OCI-LY7 (cell line): ENCODE results near the gene TPM4. TPM values are rescaled to one million over a fixed set of nuclear protein-coding genes. Genes with fewer than 3 reads are reported as not detected.
A peak's percentile ranks its signal among the peaks of the same experiment; 100 is the strongest.

Source experiments
- BruUV-seq: library from RNA; stranded (reverse); fragments of 400-500 nt; replicated peaks from 2 replicates; lab custom pipeline; 2021; lab: Mats Ljungman, UMichigan
- CTCF ChIA-PET: fragments of 300-600 bp; sonication (Branson Sonifier 250); formaldehyde crosslinking; loops from one replicate; lab custom pipeline; 2022; ENCODE audit warnings: antibody characterized with exemption; ENCODE audit not compliant: unreplicated experiment; lab: Charles Lee
- POLR2A ChIA-PET: fragments of 300-600 bp; sonication (Branson Sonifier 250); formaldehyde crosslinking; loops from one replicate; lab custom pipeline; 2022; ENCODE audit warnings: antibody characterized with exemption; lab: Charles Lee
- DNase-seq: peaks from one replicate; pipeline ENCODE4 v3.0.0-alpha.2; 2015; ENCODE audit warnings: low spot score
- H2AFZ ChIP-seq: fragments of 200-600 bp; sonication (generic), shearing (Covaris generic); 2 replicates; pipeline ENCODE4 v1.6.1; 2014; ENCODE audit warnings: mild to moderate bottlenecking, antibody characterized with exemption, low read length, moderate library complexity
- H3K27ac ChIP-seq: fragments of 200-600 bp; sonication (generic); 2 replicates; pipeline ENCODE4 v1.5.1; 2014; ENCODE audit warnings: mixed run types, low read depth, mild to moderate bottlenecking, moderate library complexity, low read length, inconsistent platforms; ENCODE audit not compliant: poor library complexity, severe bottlenecking
- H3K36me3 ChIP-seq: fragments of 200-600 bp; sonication (generic); 2 replicates; pipeline ENCODE4 v1.6.1; 2014; ENCODE audit warnings: mild to moderate bottlenecking, antibody characterized with exemption, low read length, moderate library complexity, mixed read lengths; ENCODE audit not compliant: insufficient read depth
- H3K4me1 ChIP-seq: fragments of 200-600 bp; sonication (generic); 2 replicates; pipeline ENCODE4 v1.5.1; 2014; ENCODE audit warnings: mild to moderate bottlenecking, low read length; ENCODE audit not compliant: insufficient read depth, poor library complexity, severe bottlenecking
- H3K4me2 ChIP-seq: fragments of 200-600 bp; sonication (generic); 2 replicates; pipeline ENCODE4 v1.6.1; 2014; ENCODE audit warnings: mild to moderate bottlenecking, low read length
- H3K4me3 ChIP-seq: fragments of 200-600 bp; sonication (generic); 2 replicates; pipeline ENCODE4 v1.5.1; 2014; ENCODE audit warnings: mild to moderate bottlenecking, low read depth, low read length; ENCODE audit not compliant: poor library complexity, severe bottlenecking
- H3K79me2 ChIP-seq: fragments of 200-600 bp; sonication (generic); 2 replicates; pipeline ENCODE4 v1.6.1; 2016; ENCODE audit warnings: low read depth, mild to moderate bottlenecking, low read length, moderate library complexity, mixed read lengths; ENCODE audit not compliant: insufficient read depth
- H3K9me2 ChIP-seq: fragments of 200-600 bp; sonication (generic); 2 replicates; pipeline ENCODE4 v1.6.1; 2016; ENCODE audit warnings: mild to moderate bottlenecking, low read length, mixed read lengths; ENCODE audit not compliant: insufficient read depth
- H3K9me3 ChIP-seq: fragments of 200-600 bp; sonication (generic); 2 replicates; pipeline ENCODE4 v1.6.1; 2014; ENCODE audit warnings: mild to moderate bottlenecking, mixed run types, low read length, mixed read lengths
- H4K20me1 ChIP-seq: fragments of 200-600 bp; sonication (generic); 2 replicates; pipeline ENCODE4 v1.6.1; 2014; ENCODE audit warnings: mild to moderate bottlenecking, antibody characterized with exemption, low read length, moderate library complexity, mixed read lengths; ENCODE audit not compliant: insufficient read depth
- EZH2phosphoT487 ChIP-seq: fragments of 200-600 bp; sonication (generic); IDR thresholded peaks from 2 replicates; pipeline ENCODE4 v1.6.1; 2018; ENCODE audit warnings: low read depth, borderline replicate concordance, mild to moderate bottlenecking, mixed run types, antibody characterized with exemption, low read length, moderate library complexity, mixed read lengths
- intact Hi-C: fragments of 100-400 bp; cut with micrococcal nuclease; formaldehyde crosslinking; loops from one replicate; pipeline ENCODE4 v1.10.0; 2022; ENCODE audit not compliant: unreplicated experiment
- total RNA-seq, 2 experiments: library from RNA; depleted of rRNA in 1 of 2; stranded (reverse); fragments of >200 nt in 1 of 2; shearing (Covaris generic) in 1 of 2; gene quantifications; 2 replicates each; pipeline ENCODE4 v1.2.3, GENCODE V29; 2014 to 2022
- TF ChIP-seq, protein P1 (sequence below): fragments of 200-600 bp; sonication (generic); conservative IDR thresholded peaks from 2 replicates; pipeline ENCODE4 v1.5.1; 2014; ENCODE audit warnings: mild to moderate bottlenecking, antibody characterized with exemption, low read length, moderate library complexity, mixed read lengths

The TPM4 gene
- total RNA-seq, 2 experiments from 2014 or later, result 98.1 to 111 TPM

DNA sequence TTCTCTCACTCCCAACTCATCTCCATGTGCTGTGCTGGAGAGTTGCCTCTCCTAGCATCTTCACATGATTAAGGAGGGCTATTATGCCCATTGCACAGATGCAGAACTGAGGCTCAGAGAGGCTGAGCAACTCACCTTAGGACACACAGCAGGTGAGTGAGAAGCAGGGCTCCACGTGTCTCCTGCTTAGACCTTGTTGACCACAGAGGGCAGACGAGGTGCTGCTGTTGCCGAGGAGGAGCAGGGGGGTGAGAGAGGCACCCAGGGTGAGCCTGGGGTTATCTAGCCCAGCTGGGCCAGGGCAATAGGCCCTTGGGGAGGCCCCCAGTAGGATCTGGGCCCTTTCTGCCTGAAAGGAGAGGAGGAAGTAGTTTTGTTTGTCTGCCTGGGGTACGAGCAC, 64.7 kb downstream of the TPM4 start:
- peaks cover 53% of the 10 kb centered on the region for H3K4me1 ChIP-seq
- POLR2A ChIA-PET, result interaction anchor here (1.0 kb wide), 1 partner anchor 24 kb away, joined by 5 read pairs; no protein-coding TSS in a partner anchor
- peak; percentile 82 for DNase-seq
- CTCF ChIA-PET, result no interaction called here
- TF ChIP-seq, protein P1, sequence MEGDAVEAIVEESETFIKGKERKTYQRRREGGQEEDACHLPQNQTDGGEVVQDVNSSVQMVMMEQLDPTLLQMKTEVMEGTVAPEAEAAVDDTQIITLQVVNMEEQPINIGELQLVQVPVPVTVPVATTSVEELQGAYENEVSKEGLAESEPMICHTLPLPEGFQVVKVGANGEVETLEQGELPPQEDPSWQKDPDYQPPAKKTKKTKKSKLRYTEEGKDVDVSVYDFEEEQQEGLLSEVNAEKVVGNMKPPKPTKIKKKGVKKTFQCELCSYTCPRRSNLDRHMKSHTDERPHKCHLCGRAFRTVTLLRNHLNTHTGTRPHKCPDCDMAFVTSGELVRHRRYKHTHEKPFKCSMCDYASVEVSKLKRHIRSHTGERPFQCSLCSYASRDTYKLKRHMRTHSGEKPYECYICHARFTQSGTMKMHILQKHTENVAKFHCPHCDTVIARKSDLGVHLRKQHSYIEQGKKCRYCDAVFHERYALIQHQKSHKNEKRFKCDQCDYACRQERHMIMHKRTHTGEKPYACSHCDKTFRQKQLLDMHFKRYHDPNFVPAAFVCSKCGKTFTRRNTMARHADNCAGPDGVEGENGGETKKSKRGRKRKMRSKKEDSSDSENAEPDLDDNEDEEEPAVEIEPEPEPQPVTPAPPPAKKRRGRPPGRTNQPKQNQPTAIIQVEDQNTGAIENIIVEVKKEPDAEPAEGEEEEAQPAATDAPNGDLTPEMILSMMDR, result peak; percentile 53
- TF ChIP-seq EZH2phosphoT487, result no peak
- H3K36me3 ChIP-seq, result peaks cover 2% of the 10 kb centered on the region
- H3K9me2 ChIP-seq, result no peaks in the 10 kb centered on the region
- H3K9me3 ChIP-seq, result no peaks in the 10 kb centered on the region
- H2AFZ ChIP-seq, result no peak overlapping the region; the same call in 1 of the 2 replicates
- H3K27ac ChIP-seq, result peak overlapping the region; percentile 49
- peaks cover 23% of the 10 kb centered on the region for H3K79me2 ChIP-seq
- peak overlapping the region; percentile 24 for H3K4me2 ChIP-seq
- no peak overlapping the region for H3K4me3 ChIP-seq
- H4K20me1 ChIP-seq, result no peaks in the 10 kb centered on the region
- no TSS peak for BruUV-seq
- intact Hi-C loops, result loop anchor here (2.0 kb wide), 1 partner anchor 42 kb away; no protein-coding TSS in a partner anchor

DNA sequence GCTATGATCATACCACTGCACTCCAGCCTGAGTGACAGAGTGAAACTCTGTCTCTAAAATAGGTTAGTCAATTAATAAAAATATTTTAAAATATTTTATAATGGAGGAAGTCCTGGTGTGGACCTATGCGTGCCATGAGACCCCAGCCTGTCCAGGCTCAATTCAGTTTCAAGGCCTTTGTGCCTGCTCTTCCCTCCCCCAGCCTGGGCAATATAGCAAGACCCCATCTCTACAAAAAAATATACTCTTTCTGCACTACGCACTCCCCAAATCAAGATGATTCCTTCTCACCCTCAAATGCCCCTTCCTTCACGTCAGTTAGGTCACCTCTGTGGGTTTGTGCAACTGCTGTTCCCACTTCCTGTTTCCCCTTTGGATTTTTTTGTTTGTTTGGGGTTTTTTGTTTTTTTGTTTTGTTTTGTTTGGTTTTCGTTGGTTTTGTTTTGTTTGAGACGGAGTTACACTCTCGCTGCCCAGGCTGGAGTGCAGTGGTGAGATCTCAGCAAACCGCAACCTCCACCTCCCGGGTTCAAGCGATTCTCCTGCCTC, 65.8 kb downstream of the TPM4 start:
- CTCF ChIA-PET, result no interaction called here
- TF ChIP-seq, protein P1, result no peak
- no peak for TF ChIP-seq EZH2phosphoT487

More for the DNA sequence above, 65.8 kb downstream of the TPM4 start:
- Histone ChIP-seq H4K20me1 (no peaks in the 10 kb centered on the region), H3K79me2 (peaks cover 34% of the 10 kb centered on the region), H3K4me1 (peaks cover 59% of the 10 kb centered on the region), H3K27ac (peak overlapping the region; percentile 81), H3K4me3 (no peak overlapping the region), H3K36me3 (peaks cover 12% of the 10 kb centered on the region), H3K9me3 (no peaks in the 10 kb centered on the region), H2AFZ (no peak overlapping the region), H3K4me2 (no peak overlapping the region), H3K9me2 (no peaks in the 10 kb centered on the region)
- POLR2A ChIA-PET, result interaction anchor here (1.0 to 1.5 kb wide), 2 partner anchors 11 to 25 kb away, joined by 4 to 5 read pairs; no protein-coding TSS in a partner anchor
- DNase-seq, result no peak
- BruUV-seq, result no TSS peak
- intact Hi-C loops, result no loop called here
